Stimulated activated CD8-positive, alpha-beta memory T cell treated with anti-CD3 and anti-CD28 coated beads, Interleukin-15, amount 100 ng/mL, for 24 hours (primary cell): ENCODE data around the gene CCBE1.

Experiments
- DNase-seq: peaks from one replicate; pipeline ENCODE4 v3.0.0-alpha.2; 2020; ENCODE audit warnings: low read depth

CCBE1 gene

GRCh38 chr18:59570101-59570775 is 127.0 kb downstream of the CCBE1 start:
- DNase-seq = no peak

DNA sequence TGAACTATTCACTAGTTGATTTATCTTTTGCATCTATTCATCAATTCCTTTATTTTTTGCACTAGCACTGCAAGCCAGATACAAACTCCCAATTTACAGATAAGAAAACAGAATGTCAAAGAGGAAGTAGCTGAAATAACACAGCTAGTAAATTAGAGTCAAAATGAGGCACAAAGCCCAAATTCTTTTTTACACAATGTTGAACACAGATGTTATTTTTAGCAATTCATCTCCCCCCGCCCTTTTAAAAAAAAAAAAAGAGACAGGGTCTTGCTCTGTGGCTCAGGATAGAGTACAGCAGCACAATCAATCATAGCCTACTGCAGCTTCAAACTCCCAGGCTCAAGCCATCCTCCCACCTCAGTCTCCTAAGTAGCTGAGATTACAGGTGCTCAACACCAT is 127.8 kb downstream of the CCBE1 start:
- DNase-seq = no peak

DNA sequence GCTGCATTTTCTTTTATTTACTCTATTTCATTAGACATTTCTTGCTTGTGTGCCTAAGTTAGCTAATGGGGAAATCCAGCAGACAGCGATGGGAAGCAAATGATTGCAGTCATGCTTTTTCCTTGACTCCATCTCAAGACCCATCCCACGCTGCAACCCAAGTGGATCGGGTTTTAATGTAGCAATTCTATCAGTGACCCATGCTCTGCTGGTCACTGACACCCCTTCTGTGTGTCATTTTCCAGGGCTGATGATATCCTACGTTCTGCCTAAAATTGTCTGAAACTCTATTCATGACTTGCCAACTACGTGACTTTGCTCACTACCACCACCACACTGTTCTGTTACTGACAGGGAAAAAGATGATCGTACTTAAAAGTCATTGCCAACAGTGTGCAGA is 129.8 kb downstream of the CCBE1 start:
- no peak for DNase-seq

DNA sequence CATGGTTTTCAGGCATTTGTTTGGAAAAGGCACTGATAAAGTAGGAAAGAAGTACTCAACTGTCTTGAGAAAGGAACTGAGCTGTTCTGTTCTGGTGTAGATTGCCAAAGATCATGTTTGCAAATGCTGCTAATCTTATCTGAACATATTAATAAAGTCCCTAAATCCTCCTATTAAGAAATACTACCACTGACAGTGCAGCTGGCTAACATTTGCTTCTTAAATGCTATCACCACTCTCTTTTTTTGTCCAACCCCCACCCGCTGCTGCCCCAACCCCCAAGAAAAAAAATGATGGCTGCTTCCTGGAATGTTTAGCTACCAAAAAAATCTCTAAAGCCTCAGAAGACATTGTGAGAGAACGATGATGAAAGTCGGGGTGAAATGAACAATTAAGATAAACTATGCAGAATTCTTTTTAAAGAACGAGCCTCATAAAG is 130.7 kb downstream of the CCBE1 start:
- no peak for DNase-seq

GRCh38 chr18:59565957-59566356 is 131.3 kb downstream of the CCBE1 start:
- DNase-seq = no peak

DNA sequence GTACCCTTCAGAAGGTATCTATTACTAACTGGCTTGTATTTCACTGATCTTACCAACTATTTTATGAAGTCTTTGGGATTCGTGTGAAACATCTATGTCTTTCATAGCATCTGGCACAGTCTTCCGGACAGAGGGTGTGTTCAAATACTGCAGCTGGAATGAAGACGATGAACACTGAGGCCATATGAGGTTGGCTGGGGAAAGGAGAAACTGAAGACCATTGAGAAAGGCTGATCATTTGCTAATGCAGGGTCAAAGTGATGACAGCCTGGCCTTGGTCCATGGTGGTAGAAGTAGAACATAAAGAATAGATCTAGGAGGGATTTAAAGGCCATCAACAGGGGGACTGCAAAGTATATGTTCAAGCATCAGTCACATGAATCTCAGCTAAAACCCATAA is 132.7 kb downstream of the CCBE1 start:
- no peak for DNase-seq

DNA sequence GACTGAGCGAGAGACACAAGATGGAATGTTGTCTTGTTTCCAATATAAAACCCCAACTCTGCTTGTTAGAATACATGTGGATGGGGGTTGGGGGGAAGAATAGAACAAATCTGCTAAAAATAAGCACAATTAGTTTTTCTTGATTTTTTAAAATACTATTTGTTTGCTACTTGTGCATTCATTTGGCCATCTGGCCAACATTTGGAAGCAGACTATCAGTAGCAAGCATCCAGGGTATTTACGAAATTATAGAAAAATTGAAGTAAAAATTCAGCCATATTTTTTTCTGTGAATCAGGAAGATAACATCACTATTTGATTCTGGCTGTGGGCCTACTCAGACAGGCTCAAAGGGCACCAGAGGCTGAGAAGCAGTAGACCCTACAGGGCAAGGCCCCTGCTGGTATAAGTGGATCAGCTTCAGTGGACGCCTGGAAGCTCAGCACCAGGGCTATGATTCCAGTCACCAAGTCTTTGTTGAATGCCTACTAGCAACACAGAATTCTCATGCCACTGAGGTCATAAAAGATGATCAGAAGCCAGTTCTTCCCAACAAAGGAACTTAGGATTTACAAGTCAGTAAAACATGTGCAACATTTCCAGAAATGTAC is 133.9 kb downstream of the CCBE1 start:
- DNase-seq = no peak

- DNase-seq = no peak
These were observed 134.5 kb downstream of the CCBE1 start for GRCh38 chr18:59562751-59563150.

DNA sequence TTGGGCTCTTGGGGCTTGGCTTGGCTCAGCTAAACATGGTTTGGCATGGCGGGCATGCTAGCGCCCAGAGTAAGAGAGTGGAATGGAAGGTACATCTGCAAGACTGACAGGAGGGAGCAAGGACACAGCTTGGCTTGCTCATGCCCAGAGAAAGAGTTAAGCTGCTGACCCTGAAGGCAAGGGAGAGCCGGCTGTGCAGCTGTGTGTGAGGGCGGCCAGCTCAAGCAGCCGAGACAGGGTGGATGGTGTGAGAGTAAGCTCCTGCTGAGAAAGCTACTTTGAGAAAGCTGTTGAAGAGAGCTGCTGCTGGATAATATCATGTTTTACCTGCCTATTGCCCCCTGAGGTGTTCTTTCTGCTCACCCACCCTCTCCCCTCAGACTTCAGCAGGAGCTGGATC is 135.6 kb downstream of the CCBE1 start:
- no peak for DNase-seq

- no peak for DNase-seq
These were observed 136.7 kb downstream of the CCBE1 start for GRCh38 chr18:59560556-59560955.

DNA sequence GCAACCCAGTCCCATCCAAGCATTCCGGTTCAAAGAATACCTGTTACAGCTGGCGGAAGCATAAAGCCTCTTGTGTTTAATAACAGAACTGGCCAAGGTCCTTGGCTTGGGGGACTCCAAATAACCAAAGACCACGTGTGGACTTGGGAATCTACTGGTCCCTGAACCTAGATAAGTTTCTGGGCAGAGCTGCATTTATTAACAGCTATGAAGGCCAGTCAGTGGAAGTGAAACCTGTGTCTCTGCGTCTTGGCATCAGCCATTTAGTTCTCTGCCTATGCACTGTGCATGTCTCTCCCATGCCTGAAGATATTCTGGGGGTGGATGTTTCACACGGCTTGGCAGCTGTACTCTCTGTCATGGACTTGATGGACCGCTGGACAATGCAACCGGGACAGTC is 137.7 kb downstream of the CCBE1 start:
- no peak for DNase-seq

DNA sequence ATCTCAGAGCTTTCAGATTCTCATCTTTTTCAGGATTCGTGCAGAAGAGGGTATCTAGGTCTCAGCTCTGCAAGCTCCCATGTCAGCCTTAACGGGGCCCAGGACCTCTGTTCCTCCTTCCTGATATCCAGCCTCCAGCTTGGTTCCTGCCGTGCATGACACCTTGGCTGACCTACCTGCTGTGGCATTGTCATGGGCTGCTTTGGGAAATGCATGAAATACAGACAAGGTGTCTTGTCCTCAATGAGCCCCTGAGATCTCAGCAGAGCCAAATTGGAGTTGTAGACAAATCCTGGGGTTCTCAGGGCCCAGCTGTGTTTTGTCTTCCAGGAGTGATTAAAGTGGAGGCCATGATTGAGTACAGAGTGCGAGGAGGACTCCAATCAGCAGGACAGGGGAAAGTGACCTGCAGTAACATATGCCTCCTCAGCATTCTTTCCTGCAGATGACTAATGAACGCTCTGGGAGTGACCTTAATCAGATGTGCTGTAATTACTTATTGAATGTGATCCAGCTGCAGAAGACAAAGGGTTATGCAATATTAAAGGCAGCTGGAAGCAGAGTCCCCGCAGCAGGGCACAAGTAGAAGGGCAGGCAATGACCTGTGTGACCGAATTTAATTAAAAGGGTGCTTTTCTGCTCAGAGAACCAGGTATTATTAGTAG is 141.1 kb downstream of the CCBE1 start:
- DNase-seq = no peak

DNA sequence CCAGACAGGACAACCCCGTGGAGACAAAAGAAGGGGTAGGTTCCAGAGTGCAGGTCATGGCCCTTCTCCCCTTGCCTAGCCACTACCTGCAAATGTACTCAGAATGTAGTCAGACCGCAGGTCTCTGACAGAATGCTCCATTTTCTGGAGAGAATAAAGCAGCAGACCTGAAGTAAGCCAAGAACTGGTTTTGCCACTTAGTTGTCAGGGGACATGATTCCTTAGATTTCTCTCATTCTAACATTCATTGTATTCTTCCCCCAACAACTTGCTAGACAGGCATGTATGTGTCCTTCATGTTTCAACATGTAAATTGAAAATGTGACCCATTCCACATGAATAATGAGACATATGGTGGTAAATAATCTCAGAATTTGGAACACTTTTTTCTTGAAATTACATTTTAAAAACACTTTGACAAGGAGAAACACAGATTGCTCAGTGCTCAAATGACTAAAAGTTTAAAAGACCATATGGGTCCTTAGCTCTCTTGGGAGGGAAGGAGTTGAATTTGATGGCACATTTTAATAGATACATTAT is 142.4 kb downstream of the CCBE1 start:
- DNase-seq = no peak

DNA sequence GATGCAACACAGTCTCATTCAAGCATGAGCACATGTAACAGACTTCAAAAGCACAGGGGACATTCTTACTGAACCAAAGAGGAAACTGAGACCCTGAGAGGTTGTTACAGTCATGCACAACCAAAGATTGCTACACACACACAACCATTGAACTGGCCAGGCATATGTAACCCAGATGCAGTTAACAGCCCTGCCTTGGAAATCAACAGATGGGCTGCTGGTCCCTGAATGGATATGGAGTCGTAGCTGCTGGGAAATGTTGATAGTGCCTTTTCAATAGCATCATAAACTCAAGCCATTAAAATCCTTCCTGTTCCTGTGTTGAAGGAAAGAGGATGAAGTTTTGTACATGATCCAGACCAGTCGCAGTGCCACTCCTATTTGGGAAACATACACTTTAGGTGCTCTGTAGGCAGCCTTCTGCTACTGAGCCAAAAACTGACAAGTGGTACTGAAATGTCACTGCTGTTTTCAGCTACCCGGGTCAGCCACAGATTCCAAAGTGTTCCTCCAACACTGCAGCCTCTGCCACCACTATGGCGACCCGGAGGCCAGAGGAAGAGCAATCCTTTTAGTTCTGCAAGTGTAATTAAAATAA is 143.9 kb downstream of the CCBE1 start:
- no peak for DNase-seq

DNA sequence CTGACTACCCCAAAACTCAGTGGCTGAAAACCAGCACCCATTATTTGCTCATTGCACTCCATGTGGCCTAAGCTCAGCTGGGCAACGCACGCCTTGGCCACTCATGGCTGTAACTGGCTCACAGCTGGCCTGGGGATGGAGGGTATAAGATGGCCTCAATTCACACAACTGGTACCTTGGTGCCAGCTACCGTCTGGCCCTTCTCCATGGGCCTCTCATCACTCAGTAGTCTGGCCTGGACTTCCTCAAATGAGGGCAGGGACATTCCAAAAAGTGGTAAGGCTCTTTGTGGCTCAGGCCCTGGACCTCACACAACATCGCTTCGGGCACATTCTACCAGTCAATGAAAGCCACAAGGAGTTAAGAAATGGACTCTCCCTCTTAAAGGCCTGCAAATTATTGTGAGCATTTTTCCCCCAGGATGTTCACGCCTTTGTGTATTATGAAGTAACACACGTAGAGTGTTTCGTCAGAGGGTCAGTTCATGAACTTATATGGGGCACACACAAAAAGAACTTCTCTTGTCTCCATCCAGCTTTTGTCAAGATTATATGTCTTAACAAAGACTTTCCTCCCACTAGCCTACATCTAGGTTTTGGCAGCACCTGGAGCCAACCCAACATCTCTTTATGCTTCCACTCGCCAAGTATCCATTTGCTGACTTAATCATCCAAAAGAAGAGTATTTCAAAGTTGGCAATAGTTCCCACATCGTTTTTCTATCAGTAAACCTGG is 145.2 kb downstream of the CCBE1 start:
- DNase-seq = no peak

- no peak for DNase-seq
These were observed 147.1 kb downstream of the CCBE1 start for GRCh38 chr18:59550174-59550516.

DNA sequence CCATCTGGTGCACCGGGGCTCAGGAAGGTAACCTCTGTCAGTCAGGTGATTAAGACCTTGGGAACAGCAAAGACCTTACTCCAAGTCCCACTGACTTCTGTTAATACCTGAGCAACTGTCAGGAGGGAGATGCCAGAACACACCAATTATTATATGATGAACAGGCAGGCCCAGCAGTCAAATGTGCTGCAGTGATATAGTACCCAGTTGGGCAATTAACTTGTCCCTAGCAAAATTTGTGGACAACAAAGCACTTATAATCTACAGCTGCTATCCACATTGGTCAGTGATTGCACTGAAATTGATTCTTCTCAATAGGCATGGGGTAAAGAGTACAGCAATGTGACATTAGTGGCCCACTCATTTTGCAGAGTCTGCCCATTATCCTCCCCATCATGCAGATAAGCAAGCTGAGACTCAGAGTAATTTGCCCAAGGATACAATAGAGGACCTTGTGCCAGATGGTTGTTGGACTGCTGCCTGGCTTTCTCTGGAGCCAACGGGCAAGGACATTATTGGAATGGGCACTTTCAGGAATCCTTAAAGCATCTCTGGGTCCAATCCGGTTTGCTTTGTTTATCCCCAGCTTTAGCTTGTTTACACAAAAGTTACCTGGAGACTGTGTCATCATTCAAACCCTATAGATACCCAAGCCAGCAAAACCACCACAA is 147.6 kb downstream of the CCBE1 start:
- DNase-seq = no peak

GRCh38 chr18:59547581-59548182 is 149.5 kb downstream of the CCBE1 start:
- DNase-seq = no peak

DNA sequence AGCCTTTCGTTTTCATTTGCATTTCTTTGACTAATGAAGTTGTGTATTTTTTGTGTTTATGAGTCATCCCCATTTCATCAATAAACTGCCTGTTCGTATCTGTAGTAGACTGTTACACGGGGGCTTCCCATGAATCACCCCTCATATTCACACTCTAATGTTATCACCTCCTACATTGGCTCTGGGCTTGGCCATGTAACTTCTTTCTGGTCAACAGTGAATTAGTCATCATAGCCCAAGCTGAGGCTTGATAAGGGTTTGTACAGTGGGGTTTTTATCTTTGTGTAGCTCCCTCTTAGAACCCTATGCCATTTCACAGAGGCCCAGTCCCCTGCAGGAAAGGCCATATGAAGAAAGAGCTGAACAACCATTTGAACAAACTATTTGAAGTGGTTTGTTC is 151.0 kb downstream of the CCBE1 start:
- no peak for DNase-seq

- DNase-seq = no peak
These were observed 156.4 kb downstream of the CCBE1 start for GRCh38 chr18:59540780-59541179.

GRCh38 chr18:59540346-59540745 is 156.9 kb downstream of the CCBE1 start:
- no peak for DNase-seq
